ENCODE data around the gene DCAF17.

Gene DCAF17

GRCh38 chr2:171516793-171517192 lies 82.8 kb downstream of the DCAF17 start:
- TF ChIP-seq TAF1 (IDR thresholded peaks at IDR 0.05; ENCODE audit: low read depth, low read length) (no peak), PAX5 (IDR thresholded peaks at IDR 0.05; ENCODE audit: insufficient read depth, low read length, severe bottlenecking) (no peak), POLR2AphosphoS5 (IDR thresholded peaks at IDR 0.05; ENCODE audit: low read depth, low read length) (no peak), SPI1 (IDR thresholded peaks at IDR 0.05; ENCODE audit: low read depth, low read length) (no peak), POLR2A (IDR thresholded peaks at IDR 0.05; ENCODE audit: low read depth, low read length) (no peak), POU2F2 (IDR thresholded peaks at IDR 0.05; ENCODE audit: low read depth, low read length) (no peak)
- DNase-seq (ENCODE audit: insufficient read length, low spot score): no peak
- no peak for FAIRE-seq

GRCh38 chr2:171520471-171520870 lies 86.4 kb downstream of the DCAF17 start:
- FAIRE-seq: no peak

GRCh38 chr2:171521361-171522051 lies 87.5 kb downstream of the DCAF17 start:
- DNase-seq (ENCODE audit: insufficient read length, low spot score) (no peak), FAIRE-seq (peak; percentile 9)
- no peak for TF ChIP-seq POLR2AphosphoS5 (IDR thresholded peaks at IDR 0.05; ENCODE audit: low read depth, low read length)
- no peak for TF ChIP-seq SPI1 (IDR thresholded peaks at IDR 0.05; ENCODE audit: low read depth, low read length)
- no peak for TF ChIP-seq POLR2A (IDR thresholded peaks at IDR 0.05; ENCODE audit: low read depth, low read length)
- TF ChIP-seq PAX5 (IDR thresholded peaks at IDR 0.05; ENCODE audit: insufficient read depth, low read length, severe bottlenecking): no peak
- TF ChIP-seq TAF1 (IDR thresholded peaks at IDR 0.05; ENCODE audit: low read depth, low read length): no peak
- TF ChIP-seq POU2F2 (IDR thresholded peaks at IDR 0.05; ENCODE audit: low read depth, low read length): no peak

More at GRCh38 chr2:171520471-171520870, 86.4 kb downstream of the DCAF17 start:
- no peak for DNase-seq (ENCODE audit: insufficient read length, low spot score)
- TF ChIP-seq SPI1 (IDR thresholded peaks at IDR 0.05; ENCODE audit: low read depth, low read length) (no peak), TAF1 (IDR thresholded peaks at IDR 0.05; ENCODE audit: low read depth, low read length) (no peak), POLR2AphosphoS5 (IDR thresholded peaks at IDR 0.05; ENCODE audit: low read depth, low read length) (no peak), POLR2A (IDR thresholded peaks at IDR 0.05; ENCODE audit: low read depth, low read length) (no peak), PAX5 (IDR thresholded peaks at IDR 0.05; ENCODE audit: insufficient read depth, low read length, severe bottlenecking) (no peak), POU2F2 (IDR thresholded peaks at IDR 0.05; ENCODE audit: low read depth, low read length) (no peak)

- TF ChIP-seq PAX5 (IDR thresholded peaks at IDR 0.05; ENCODE audit: insufficient read depth, low read length, severe bottlenecking): no peak
- TF ChIP-seq SPI1 (IDR thresholded peaks at IDR 0.05; ENCODE audit: low read depth, low read length): no peak
- peak; percentile 69 for TF ChIP-seq POLR2A (IDR thresholded peaks at IDR 0.05; ENCODE audit: low read depth, low read length)
- TF ChIP-seq TAF1 (IDR thresholded peaks at IDR 0.05; ENCODE audit: low read depth, low read length): peak; percentile 58; the same call in 1 of the 2 replicates
- no peak for TF ChIP-seq POU2F2 (IDR thresholded peaks at IDR 0.05; ENCODE audit: low read depth, low read length)
- TF ChIP-seq POLR2AphosphoS5 (IDR thresholded peaks at IDR 0.05; ENCODE audit: low read depth, low read length): 0 out of 2 replicates have a peak, but pooled peaks have one; percentile 64
- FAIRE-seq (peak; percentile 70), DNase-seq (ENCODE audit: insufficient read length, low spot score) (peak; percentile 66)
These were observed 88.2 kb downstream of the DCAF17 start, which contains the start of gene CYBRD1 for GRCh38 chr2:171522052-171522787. Gene CYBRD1, plus strand, starts transcription at chr2:171522474. Its CDS starts 72 bp downstream, at chr2:171522546.

GRCh38 chr2:171522788-171523087 lies 88.7 kb downstream of the DCAF17 start:
- TF ChIP-seq TAF1 (IDR thresholded peaks at IDR 0.05; ENCODE audit: low read depth, low read length) (peak; percentile 45; the same call in 1 of the 2 replicates), POLR2A (IDR thresholded peaks at IDR 0.05; ENCODE audit: low read depth, low read length) (no peak), SPI1 (IDR thresholded peaks at IDR 0.05; ENCODE audit: low read depth, low read length) (0 out of 2 replicates have a peak, but pooled peaks have one; percentile 2)
- DNase-seq (ENCODE audit: insufficient read length, low spot score): peak; percentile 43
- FAIRE-seq: no peak

- DNase-seq (ENCODE audit: insufficient read length, low spot score) (peak; percentile 27), FAIRE-seq (peak; percentile 77)
- peak; percentile 62; the same call in 1 of the 2 replicates for TF ChIP-seq SPI1 (IDR thresholded peaks at IDR 0.05; ENCODE audit: low read depth, low read length)
- TF ChIP-seq POLR2A (IDR thresholded peaks at IDR 0.05; ENCODE audit: low read depth, low read length): 0 out of 2 replicates have a peak, but pooled peaks have one; percentile 22
- TF ChIP-seq POU2F2 (IDR thresholded peaks at IDR 0.05; ENCODE audit: low read depth, low read length): no peak
- no peak; the same call in 1 of the 2 replicates for TF ChIP-seq TAF1 (IDR thresholded peaks at IDR 0.05; ENCODE audit: low read depth, low read length)
These were observed 89.3 kb downstream of the DCAF17 start for GRCh38 chr2:171523088-171524017.

- DNase-seq (ENCODE audit: insufficient read length, low spot score) (no peak), FAIRE-seq (peak; percentile 80)
- no peak for TF ChIP-seq POU2F2 (IDR thresholded peaks at IDR 0.05; ENCODE audit: low read depth, low read length)
- TF ChIP-seq POLR2A (IDR thresholded peaks at IDR 0.05; ENCODE audit: low read depth, low read length): no peak
- TF ChIP-seq TAF1 (IDR thresholded peaks at IDR 0.05; ENCODE audit: low read depth, low read length): no peak
- no peak for TF ChIP-seq POLR2AphosphoS5 (IDR thresholded peaks at IDR 0.05; ENCODE audit: low read depth, low read length)
- TF ChIP-seq SPI1 (IDR thresholded peaks at IDR 0.05; ENCODE audit: low read depth, low read length): no peak
- no peak for TF ChIP-seq PAX5 (IDR thresholded peaks at IDR 0.05; ENCODE audit: insufficient read depth, low read length, severe bottlenecking)
These were observed 90.0 kb downstream of the DCAF17 start for GRCh38 chr2:171524018-171524401.

- no peak for TF ChIP-seq POLR2AphosphoS5 (IDR thresholded peaks at IDR 0.05; ENCODE audit: low read depth, low read length)
- TF ChIP-seq SPI1 (IDR thresholded peaks at IDR 0.05; ENCODE audit: low read depth, low read length): no peak
- no peak for TF ChIP-seq POU2F2 (IDR thresholded peaks at IDR 0.05; ENCODE audit: low read depth, low read length)
- TF ChIP-seq TAF1 (IDR thresholded peaks at IDR 0.05; ENCODE audit: low read depth, low read length): no peak
- no peak for TF ChIP-seq POLR2A (IDR thresholded peaks at IDR 0.05; ENCODE audit: low read depth, low read length)
- TF ChIP-seq PAX5 (IDR thresholded peaks at IDR 0.05; ENCODE audit: insufficient read depth, low read length, severe bottlenecking): no peak
- FAIRE-seq (peak; percentile 9), DNase-seq (ENCODE audit: insufficient read length, low spot score) (no peak)
These were observed 95.9 kb downstream of the DCAF17 start for GRCh38 chr2:171529914-171530313.
